ENCODE results near the gene PCSK4. TPM values are rescaled to one million over a fixed set of nuclear protein-coding genes. Genes with fewer than 3 reads are reported as not detected.

The PCSK4 gene
- total and polyA plus RNA-seq, 10 of the 15 experiments (the other 5 are each of a cell fraction or from before 2014, with no cell fraction given), result 0.27 to 0.99 (median 0.40) TPM; not detected in 3

GRCh38 chr19:1482361-1483130 lies 7.6 kb downstream of the PCSK4 start:
- FAIRE-seq, result no peak
- Histone ChIP-seq H3K4me2 (ENCODE audit: control insufficient read depth, insufficient read depth) (no peak overlapping the region), H3K36me3 (ENCODE audit: control insufficient read depth in 2 of 2, insufficient read depth in 2 of 2, low read length in 1 of 2) (no peaks in the 10 kb centered on the region), H3K9me3 (replicated peaks; ENCODE audit: control insufficient read depth, insufficient read depth, low read length) (no peaks in the 10 kb centered on the region), H3K79me2 (ENCODE audit: control insufficient read depth, insufficient read depth, low read length) (peaks cover 8% of the 10 kb centered on the region), H3K9ac (ENCODE audit: control insufficient read depth, insufficient read depth, low read length) (no peak overlapping the region), H4K20me1 (ENCODE audit: control insufficient read depth, insufficient read depth) (no peaks in the 10 kb centered on the region), H3K27me3 (replicated peaks in 1 of 2; ENCODE audit: control insufficient read depth in 2 of 2, insufficient read depth in 2 of 2, low read length in 1 of 2) (no peaks in the 10 kb centered on the region), H2AFZ (ENCODE audit: control insufficient read depth, low read depth, low read length) (no peak overlapping the region), H3K27ac (ENCODE audit: control insufficient read depth, insufficient read depth) (no peak overlapping the region), H3K4me3 (no peak overlapping the region), H3K4me1 (ENCODE audit: control insufficient read depth, insufficient read depth, low read length) (no peaks in the 10 kb centered on the region)
- in situ Hi-C loops (cut with MboI) (no loop called here), intact Hi-C loops (cut with micrococcal nuclease; ENCODE audit: unreplicated experiment) (no loop called here)
- TF ChIP-seq BMI1 (IDR thresholded peaks at IDR 0.05; ENCODE audit: borderline replicate concordance) (peak; percentile 65), POLR2AphosphoS2 (IDR thresholded peaks at IDR 0.05; ENCODE audit: low read depth, low read length) (no peak), DPF2 (IDR thresholded peaks at IDR 0.05) (peak; percentile 99)
- TF ChIP-seq, protein P1, sequence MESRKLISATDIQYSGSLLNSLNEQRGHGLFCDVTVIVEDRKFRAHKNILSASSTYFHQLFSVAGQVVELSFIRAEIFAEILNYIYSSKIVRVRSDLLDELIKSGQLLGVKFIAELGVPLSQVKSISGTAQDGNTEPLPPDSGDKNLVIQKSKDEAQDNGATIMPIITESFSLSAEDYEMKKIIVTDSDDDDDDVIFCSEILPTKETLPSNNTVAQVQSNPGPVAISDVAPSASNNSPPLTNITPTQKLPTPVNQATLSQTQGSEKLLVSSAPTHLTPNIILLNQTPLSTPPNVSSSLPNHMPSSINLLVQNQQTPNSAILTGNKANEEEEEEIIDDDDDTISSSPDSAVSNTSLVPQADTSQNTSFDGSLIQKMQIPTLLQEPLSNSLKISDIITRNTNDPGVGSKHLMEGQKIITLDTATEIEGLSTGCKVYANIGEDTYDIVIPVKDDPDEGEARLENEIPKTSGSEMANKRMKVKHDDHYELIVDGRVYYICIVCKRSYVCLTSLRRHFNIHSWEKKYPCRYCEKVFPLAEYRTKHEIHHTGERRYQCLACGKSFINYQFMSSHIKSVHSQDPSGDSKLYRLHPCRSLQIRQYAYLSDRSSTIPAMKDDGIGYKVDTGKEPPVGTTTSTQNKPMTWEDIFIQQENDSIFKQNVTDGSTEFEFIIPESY (IDR thresholded peaks at IDR 0.05), result peak; percentile 65
- ChIA-PET CTCF (no interaction called here), RAD21 (ENCODE audit: unreplicated experiment) (no interaction called here), POLR2A (no interaction called here), SMC1A (ENCODE audit: uncharacterized antibody, unreplicated experiment) (no interaction called here)
- no peak for DNase-seq (ENCODE audit: low read depth, low spot score)
- no peak for ATAC-seq
- 85% methylated on average over 34 of the region's 37 CpGs for WGBS (ENCODE audit: insufficient coverage, insufficient replicate concordance, low lambda C conversion rate, missing lambda C conversion rate)
- no TSS peak for BruUV-seq (replicated peaks)

- H3K27ac ChIP-seq (ENCODE audit: control insufficient read depth, insufficient read depth), result no peak overlapping the region
- no peak overlapping the region for H3K4me2 ChIP-seq (ENCODE audit: control insufficient read depth, insufficient read depth)
- WGBS (ENCODE audit: insufficient coverage, insufficient replicate concordance, low lambda C conversion rate, missing lambda C conversion rate), result 85% methylated on average over 31 of the region's 36 CpGs
- CTCF ChIA-PET, result no interaction called here
- TF ChIP-seq TAF1 (IDR thresholded peaks at IDR 0.05; ENCODE audit: borderline replicate concordance, low read depth, low read length) (no peak), ASH2L (IDR thresholded peaks at IDR 0.05; ENCODE audit: borderline replicate concordance, low read depth) (no peak), CEBPB (IDR thresholded peaks at IDR 0.05; ENCODE audit: borderline replicate concordance in 1 of 2, low read depth in 2 of 2, low read length in 2 of 2) (no peak), ATF7 (IDR thresholded peaks at IDR 0.05; ENCODE audit: low read depth) (no peak), MYB (IDR thresholded peaks at IDR 0.05; ENCODE audit: borderline replicate concordance, low read depth, low read length) (no peak), NFYB (IDR thresholded peaks at IDR 0.05; ENCODE audit: insufficient read depth, low read depth, low read length) (no peak)
- H3K9me3 ChIP-seq (replicated peaks; ENCODE audit: control insufficient read depth, insufficient read depth, low read length), result no peaks in the 10 kb centered on the region
- no peak overlapping the region for H3K9ac ChIP-seq (ENCODE audit: control insufficient read depth, insufficient read depth, low read length)
- BruUV-seq (replicated peaks), result no TSS peak
- SMC1A ChIA-PET (ENCODE audit: uncharacterized antibody, unreplicated experiment), result no interaction called here
- no peak overlapping the region for H2AFZ ChIP-seq (ENCODE audit: control insufficient read depth, low read depth, low read length)
- H3K27me3 ChIP-seq (replicated peaks in 1 of 2; ENCODE audit: control insufficient read depth in 2 of 2, insufficient read depth in 2 of 2, low read length in 1 of 2), result no peaks in the 10 kb centered on the region
- H3K4me3 ChIP-seq, result no peak overlapping the region
- H4K20me1 ChIP-seq (ENCODE audit: control insufficient read depth, insufficient read depth), result no peaks in the 10 kb centered on the region
- H3K36me3 ChIP-seq (ENCODE audit: control insufficient read depth in 2 of 2, insufficient read depth in 2 of 2, low read length in 1 of 2), result no peaks in the 10 kb centered on the region
- POLR2A ChIA-PET, result no interaction called here
- ATAC-seq (no peak), DNase-seq (ENCODE audit: low read depth, low spot score) (no peak), FAIRE-seq (no peak)
- no peaks in the 10 kb centered on the region for H3K4me1 ChIP-seq (ENCODE audit: control insufficient read depth, insufficient read depth, low read length)
- RAD21 ChIA-PET (ENCODE audit: unreplicated experiment), result no interaction called here
- intact Hi-C loops (cut with micrococcal nuclease; ENCODE audit: unreplicated experiment) (no loop called here), in situ Hi-C loops (cut with MboI) (no loop called here)
- peaks cover 8% of the 10 kb centered on the region for H3K79me2 ChIP-seq (ENCODE audit: control insufficient read depth, insufficient read depth, low read length)
Measured at GRCh38 chr19:1481893-1482360, 8.2 kb downstream of the PCSK4 start.

All from GM12878 (cell line).